Measurements from ENCODE around the gene ALDH1B1. TPM values are rescaled to one million over a fixed set of nuclear protein-coding genes. Genes with fewer than 3 reads are reported as not detected.

ALDH1B1 gene
- total and polyA plus RNA-seq, 2 of the 13 experiments (the other 11 are each of a cell fraction or from before 2014, with no cell fraction given) = 45.1 to 125 TPM

DNA sequence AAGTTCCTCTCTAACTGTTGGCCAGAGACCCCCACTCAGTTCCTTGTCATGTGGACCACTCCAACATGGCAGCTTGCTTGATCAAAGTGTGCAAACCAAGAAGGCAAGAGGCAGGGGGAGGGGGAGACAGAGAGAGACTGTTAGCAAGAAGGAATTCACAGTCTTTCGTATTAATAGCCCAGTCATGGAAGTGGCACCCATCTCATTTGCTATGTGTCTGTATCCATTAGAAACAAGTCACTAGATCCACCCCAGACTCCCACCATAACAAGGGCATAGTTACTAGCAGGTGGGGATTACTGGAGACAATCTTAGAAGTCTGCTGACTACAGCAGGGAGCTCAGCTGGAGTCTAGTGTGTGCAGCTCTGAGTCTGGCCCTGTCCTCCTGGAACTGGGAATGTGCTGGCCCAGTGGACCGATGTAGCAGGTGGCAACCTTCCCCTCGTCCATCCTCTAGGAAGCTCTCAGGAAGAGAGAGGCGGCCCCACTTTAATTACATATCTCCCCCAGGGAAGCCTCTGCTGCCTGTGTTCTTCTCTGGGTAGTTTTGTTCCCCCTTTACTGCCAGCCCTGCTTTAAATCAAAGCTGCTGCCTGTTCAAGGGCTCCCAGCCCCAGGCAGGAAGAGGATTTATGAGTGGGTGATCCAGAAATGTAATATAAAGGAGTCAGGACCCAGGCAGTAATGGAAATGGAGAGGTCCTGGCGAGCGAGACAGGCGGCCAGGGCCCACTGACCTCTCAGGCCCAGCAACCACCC lies 47.8 kb upstream of the ALDH1B1 start (continued):
- TF ChIP-seq ZNF687 (CRISPR knock-in tag; IDR thresholded peaks at IDR 0.05) (no peak), ZNF431 (CRISPR knock-in tag; IDR thresholded peaks at IDR 0.05; ENCODE audit: borderline replicate concordance, low read depth) (no peak)

- POLR2A ChIA-PET = no interaction called here
- Histone ChIP-seq H3K79me2 (ENCODE audit: insufficient read depth, low read length) (no peaks in the 10 kb centered on the region), H3K27me3 (ENCODE audit: control insufficient read depth in 1 of 2, insufficient read depth in 2 of 2, low read length in 2 of 2) (peaks cover 6 to 26% of the 10 kb centered on the region in 2 experiments; a peak in 3 of 5 replicates), H3K9ac (ENCODE audit: insufficient read depth, low read depth, low read length) (no peak overlapping the region), H3K27ac (ENCODE audit: extremely low read length, insufficient read depth, low read length) (no peak overlapping the region), H3K4me2 (ENCODE audit: low read depth, low read length) (no peak overlapping the region), H3K36me3 (replicated peaks in 1 of 2; ENCODE audit: control insufficient read depth in 1 of 2, insufficient read depth in 2 of 2, low read length in 2 of 2) (no peaks in the 10 kb centered on the region), H3K4me1 (ENCODE audit: insufficient read depth, low read length) (no peaks in the 10 kb centered on the region), H3K4me3 (replicated peaks in 1 of 3; ENCODE audit: insufficient read depth in 1 of 3, low read depth in 2 of 3, low read length in 3 of 3) (no peak overlapping the region), H4K20me1 (ENCODE audit: insufficient read depth, low read length) (no peaks in the 10 kb centered on the region), H2AFZ (ENCODE audit: low read length) (no peak overlapping the region), H3K9me3 (ENCODE audit: low read length) (no peaks in the 10 kb centered on the region)
- in situ Hi-C loops (cut with HindIII; ENCODE audit: extremely low pct_ligation_motif_present, low pct_unique_long_range_greater_than_20kb) (no loop called here), intact Hi-C loops (cut with micrococcal nuclease; ENCODE audit: unreplicated experiment) (no loop called here)
- 26% methylated on average over 10 of the region's 10 CpGs for WGBS (ENCODE audit: low lambda C conversion rate)
- no TSS peak for BruUV-seq (replicated peaks)
- CTCF ChIA-PET (ENCODE audit: low intra/inter-chr PET ratio, low total read pairs) = no interaction called here
- DNase-seq (ENCODE audit: low spot score) (no peak), FAIRE-seq (no peak), ATAC-seq (no peak)
- no peak for TF ChIP-seq ZNF879 (CRISPR knock-in tag; IDR thresholded peaks at IDR 0.05)
- TF ChIP-seq ZNF382 (CRISPR knock-in tag; IDR thresholded peaks at IDR 0.05; ENCODE audit: borderline replicate concordance) = no peak
- no peak for TF ChIP-seq NCOA2 (CRISPR knock-in tag; IDR thresholded peaks at IDR 0.05)
- TF ChIP-seq ZBTB38 (CRISPR knock-in tag; IDR thresholded peaks at IDR 0.05) = no peak
- TF ChIP-seq ZBTB39 (CRISPR knock-in tag; IDR thresholded peaks at IDR 0.05) = no peak
- no peak for TF ChIP-seq MAFF (IDR thresholded peaks at IDR 0.05; ENCODE audit: low read depth, low read length)
- no peak for TF ChIP-seq ETS1 (CRISPR knock-in tag; IDR thresholded peaks at IDR 0.05)
- TF ChIP-seq ZBTB3 (CRISPR knock-in tag; IDR thresholded peaks at IDR 0.05; ENCODE audit: borderline replicate concordance, low read depth) = no peak
- no peak for TF ChIP-seq ZNF660 (CRISPR knock-in tag; IDR thresholded peaks at IDR 0.05; ENCODE audit: borderline replicate concordance, low read depth)
Observed at GRCh38 chr9:38345851-38346755, 46.4 kb upstream of the ALDH1B1 start.

Data from HepG2 (cell line).